Upper lobe of left lung (tissue), 6 donors: ENCODE data around the gene CDK6. TPM values are rescaled to one million over a fixed set of nuclear protein-coding genes. Genes with fewer than 3 reads are reported as not detected.

Source experiments
- ATAC-seq, 2 donors: fragments of 200-7000 bp; cut with Tn5 transposase; one replicate each; pipeline ENCODE4 v1.9.1; 2022; ENCODE audit warnings: mild to moderate bottlenecking in 2 of 2, moderate library complexity in 2 of 2; ENCODE audit not compliant: low FRiP score in 2 of 2
- DNase-seq, 2 donors: peaks; one replicate each; pipeline ENCODE4 v3.0.0-alpha.2; 2019 to 2020
- H3K27ac ChIP-seq, 4 donors: fragments of 200-600 bp; sonication (generic); one replicate each; pipeline ENCODE4 v1.5.1; 2016 to 2019
- H3K27me3 ChIP-seq, 4 donors: fragments of 200-600 bp; sonication (generic); one replicate each; pipeline ENCODE4 v1.5.1; 2017 to 2019
- H3K36me3 ChIP-seq, 4 donors: fragments of 200-600 bp; sonication (generic); one replicate each; pipeline ENCODE4 v1.5.1; 2016 to 2019
- H3K4me1 ChIP-seq, 4 donors: fragments of 200-600 bp; sonication (generic); one replicate each; pipeline ENCODE4 v1.5.1; 2018 to 2019
- H3K4me3 ChIP-seq, 4 donors: fragments of 200-600 bp; sonication (generic); one replicate each; pipeline ENCODE4 v1.5.1; 2017 to 2019; ENCODE audit warnings: mild to moderate bottlenecking in 2 of 4, moderate library complexity in 1 of 4
- H3K9me3 ChIP-seq, 4 donors: fragments of 200-600 bp; sonication (generic); one replicate each; pipeline ENCODE4 v1.5.1; 2018 to 2019
- CTCF ChIP-seq, 6 experiments: fragments of 450-650 bp in 4 of 6; fragments of 200-600 bp in 2 of 6; sonication (generic) in 2 of 6; IDR thresholded peaks; one replicate each; pipeline ENCODE4 v1.5.1; 2016 to 2019; ENCODE audit warnings: antibody characterized with exemption in 6 of 6
- EP300 ChIP-seq, 4 donors: sonication (generic); formaldehyde crosslinking; IDR thresholded peaks; one replicate each; pipeline ENCODE4 v1.5.1; 2017; ENCODE audit warnings: antibody characterized with exemption in 4 of 4, control low read depth in 2 of 4
- POLR2A ChIP-seq, 4 donors: fragments of 450-650 bp; IDR thresholded peaks; one replicate each; pipeline ENCODE4 v1.5.1; 2016 to 2017; ENCODE audit warnings: antibody characterized with exemption in 4 of 4, mild to moderate bottlenecking in 2 of 4
- POLR2AphosphoS5 ChIP-seq, 2 donors: sonication (generic); formaldehyde crosslinking; IDR thresholded peaks; one replicate each; pipeline ENCODE4 v1.5.1; 2017; ENCODE audit warnings: antibody characterized with exemption in 2 of 2
- WGBS, 2 donors: methylation state at CpG; one replicate each; pipeline ENCODE4 v1.1.5; 2017 to 2018; 5-methylcytosine and 5-hydroxymethylcytosine counted together
- total RNA-seq, 6 donors: library from RNA; depleted of rRNA in 4 of 6; stranded (reverse); fragments of >200 nt in 4 of 6; gene quantifications; one replicate each; pipeline versions ENCODE4 v1.1.0 to v1.2.1, GENCODE V29; 2016 to 2021
- donor health status: DM: no; HTN: no; CAD: no; lungs with moderate emphysema.
- donor health status: DM: no; HTN: yes; CAD: no; lungs with severe emphysema.

Gene CDK6
- total RNA-seq, 6 donors from 2014 or later = 15.7 to 26.9 (median 19.9) TPM

DNA sequence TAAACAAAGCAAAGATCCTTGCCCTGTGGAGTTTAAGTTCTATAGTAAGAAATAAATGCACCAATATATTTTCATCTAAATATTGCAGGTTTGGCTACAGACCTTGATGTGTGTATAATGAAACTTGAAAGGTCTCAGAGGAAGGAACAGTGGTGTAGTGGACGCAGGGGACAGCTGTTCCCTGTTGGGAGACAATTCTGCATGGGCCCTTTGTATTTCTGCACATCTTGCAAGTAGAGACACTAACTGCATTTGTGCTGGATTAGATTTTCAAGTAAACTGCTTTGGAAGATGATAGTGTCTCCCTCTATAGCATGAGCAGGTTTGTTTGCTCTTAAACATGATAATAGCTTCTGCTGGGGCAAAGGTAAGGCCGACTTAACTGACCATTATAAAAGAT, 188.7 kb downstream of the CDK6 start:
- DNase-seq = no peak
- Histone ChIP-seq H3K9me3 (no peaks in the 10 kb centered on the region), H3K36me3 (no peaks in the 10 kb centered on the region), H3K4me1 (peaks cover 12 to 25% (median 20%) of the 10 kb centered on the region in 4 donors), H3K27me3 (no peaks in the 10 kb centered on the region), H3K27ac (no peak overlapping the region), H3K4me3 (no peak overlapping the region)
- WGBS, 2 donors = 88 to 97% methylated on average over 2 of the region's 2 CpGs
- no peak for TF ChIP-seq EP300 (IDR thresholded peaks at IDR 0.05)
- no peak for TF ChIP-seq CTCF (IDR thresholded peaks at IDR 0.05)
- no peak for TF ChIP-seq POLR2AphosphoS5 (IDR thresholded peaks at IDR 0.05)
- TF ChIP-seq POLR2A (IDR thresholded peaks at IDR 0.05) = no peak
- no peak for ATAC-seq

DNA sequence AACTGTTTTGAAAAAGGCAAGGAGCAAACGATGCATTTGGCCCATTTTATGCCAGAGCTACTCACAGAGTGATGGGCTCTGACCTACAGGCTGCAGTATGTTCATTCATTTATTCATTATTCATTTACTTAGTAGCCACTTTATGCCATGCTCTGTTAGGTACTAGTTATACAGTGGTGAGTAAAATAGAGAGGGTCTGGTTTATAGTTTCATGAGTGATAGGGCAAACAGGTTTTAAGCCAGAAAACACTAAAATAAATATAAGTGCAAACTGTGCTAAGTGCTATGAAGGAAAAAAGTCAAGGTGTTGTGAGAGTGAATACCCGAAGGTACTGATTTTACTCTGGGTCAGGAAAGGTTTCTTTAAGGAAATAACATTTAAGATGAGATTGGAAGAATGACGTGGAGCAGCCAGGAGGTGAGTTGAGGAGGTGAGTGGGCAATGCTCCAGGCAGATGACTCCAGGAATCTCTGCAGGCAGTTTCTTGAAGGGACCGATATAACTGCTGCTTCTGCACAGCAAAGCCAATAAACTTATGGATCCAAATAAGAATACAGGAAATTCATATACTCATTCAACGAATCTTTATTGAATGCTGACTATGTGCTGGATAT, 189.3 kb downstream of the CDK6 start:
- DNase-seq (no peak), ATAC-seq (no peak)
- no peaks in the 10 kb centered on the region for H3K36me3 ChIP-seq
- H3K4me3 ChIP-seq = no peak overlapping the region
- no peak overlapping the region for H3K27ac ChIP-seq
- no peaks in the 10 kb centered on the region for H3K27me3 ChIP-seq
- H3K4me1 ChIP-seq = peaks cover 12 to 25% (median 20%) of the 10 kb centered on the region in 4 donors
- WGBS, 2 donors = 83 to 84% methylated on average over 5 of the region's 5 CpGs
- no peak for TF ChIP-seq POLR2AphosphoS5 (IDR thresholded peaks at IDR 0.05)
- TF ChIP-seq POLR2A (IDR thresholded peaks at IDR 0.05) = no peak
- no peak for TF ChIP-seq CTCF (IDR thresholded peaks at IDR 0.05)
- TF ChIP-seq EP300 (IDR thresholded peaks at IDR 0.05) = no peak
- H3K9me3 ChIP-seq = no peaks in the 10 kb centered on the region

DNA sequence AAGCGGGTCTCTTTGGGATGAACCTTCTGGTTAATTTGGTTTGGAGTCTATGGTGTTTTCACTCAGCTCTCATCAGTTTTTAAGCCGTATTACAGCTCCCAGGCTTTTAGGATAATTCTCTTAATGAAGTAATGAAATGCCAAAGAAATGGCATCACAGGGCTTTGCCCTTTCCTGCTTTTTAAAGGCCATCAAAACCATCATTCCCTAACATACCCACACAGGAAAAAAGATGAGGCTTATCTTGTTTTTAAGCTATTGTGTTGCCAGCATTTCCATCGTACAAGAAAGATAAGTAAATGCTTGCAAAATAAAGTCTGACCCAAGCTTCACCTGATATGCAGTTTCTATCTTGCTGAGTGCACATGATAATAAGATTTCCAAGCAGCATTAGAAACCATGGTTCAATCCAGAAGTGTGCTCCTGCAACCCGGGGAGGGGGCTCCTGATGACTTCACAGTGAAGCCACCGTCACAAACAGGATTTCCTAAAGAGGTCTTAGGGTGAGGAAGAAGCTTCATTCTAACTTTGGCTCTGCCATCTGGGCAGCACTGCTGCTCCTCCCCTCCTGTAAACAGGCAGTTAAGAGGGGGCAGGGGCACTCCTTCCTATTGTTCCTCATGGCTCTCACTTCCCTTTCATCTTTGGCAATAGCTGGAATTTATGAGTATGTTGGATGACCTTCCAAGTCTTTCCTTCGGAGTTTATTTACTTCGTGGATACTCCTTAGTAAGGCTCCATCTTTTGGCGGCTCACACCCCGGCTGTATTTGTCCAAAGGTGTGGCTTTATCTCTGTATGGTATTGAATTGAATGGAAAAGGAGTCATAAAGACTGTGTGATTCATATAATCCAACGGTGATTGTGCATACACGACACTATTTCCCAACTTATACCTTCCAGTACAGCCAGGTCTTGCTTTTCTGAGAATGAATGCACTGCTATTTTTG, 191.0 kb downstream of the CDK6 start:
- ATAC-seq = peak in 1 of 2 donors; percentile 67
- Histone ChIP-seq H3K4me3 (no peak overlapping the region), H3K36me3 (no peaks in the 10 kb centered on the region), H3K27ac (peak overlapping the region; percentile 12 to 81 (median 25)), H3K4me1 (peaks cover 12 to 25% (median 20%) of the 10 kb centered on the region in 4 donors), H3K27me3 (no peaks in the 10 kb centered on the region), H3K9me3 (no peaks in the 10 kb centered on the region)
- no peak for TF ChIP-seq CTCF (IDR thresholded peaks at IDR 0.05)
- TF ChIP-seq EP300 (IDR thresholded peaks at IDR 0.05) = peak in 1 of 4 donors; percentile 32
- peak in 1 of 2 donors; percentile 47 for TF ChIP-seq POLR2AphosphoS5 (IDR thresholded peaks at IDR 0.05)
- 35 to 42% methylated on average over 11 of the region's 11 CpGs for WGBS, 2 donors
- no peak for DNase-seq

- ATAC-seq = peak in 1 of 2 donors; percentile 55
- H3K27ac ChIP-seq = peak overlapping the region in 3 of 4 donors; percentile 12 to 81 (median 36)
- 76 to 78% methylated on average over 5 to 6 of the region's 6 CpGs for WGBS, 2 donors
- TF ChIP-seq CTCF (IDR thresholded peaks at IDR 0.05) (no peak), POLR2AphosphoS5 (IDR thresholded peaks at IDR 0.05) (no peak), POLR2A (IDR thresholded peaks at IDR 0.05) (no peak), EP300 (IDR thresholded peaks at IDR 0.05) (no peak)
- H3K36me3 ChIP-seq = no peaks in the 10 kb centered on the region
- peaks cover 12 to 25% (median 20%) of the 10 kb centered on the region in 4 donors for H3K4me1 ChIP-seq
- H3K9me3 ChIP-seq = no peaks in the 10 kb centered on the region
- H3K4me3 ChIP-seq = no peak overlapping the region
- DNase-seq = no peak
- no peaks in the 10 kb centered on the region for H3K27me3 ChIP-seq
Measured at GRCh38 chr7:92644406-92645113, 191.8 kb downstream of the CDK6 start.
